ENCODE data around the gene LMTK2.

DNA sequence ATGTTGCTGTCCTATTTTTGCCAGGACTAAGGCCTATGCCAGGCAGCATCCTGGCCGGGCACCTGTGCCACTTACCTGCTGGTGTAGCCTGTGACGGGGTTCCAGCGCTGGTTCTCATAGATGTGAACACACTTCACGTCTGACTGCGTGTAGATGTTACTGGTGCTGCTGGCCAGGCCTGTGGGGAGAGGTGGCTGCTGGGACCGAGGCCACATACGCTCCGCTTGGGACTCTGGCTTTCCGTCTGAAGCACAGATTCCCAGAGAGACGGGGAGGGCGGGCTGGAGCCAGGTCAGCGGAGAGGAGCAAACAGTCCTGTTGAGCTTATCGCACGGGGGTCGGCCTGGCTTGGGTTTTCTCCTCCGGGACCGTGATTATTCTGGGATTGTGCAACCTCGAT lies 121.3 kb downstream of the LMTK2 start:
- TF ChIP-seq, protein P1, sequence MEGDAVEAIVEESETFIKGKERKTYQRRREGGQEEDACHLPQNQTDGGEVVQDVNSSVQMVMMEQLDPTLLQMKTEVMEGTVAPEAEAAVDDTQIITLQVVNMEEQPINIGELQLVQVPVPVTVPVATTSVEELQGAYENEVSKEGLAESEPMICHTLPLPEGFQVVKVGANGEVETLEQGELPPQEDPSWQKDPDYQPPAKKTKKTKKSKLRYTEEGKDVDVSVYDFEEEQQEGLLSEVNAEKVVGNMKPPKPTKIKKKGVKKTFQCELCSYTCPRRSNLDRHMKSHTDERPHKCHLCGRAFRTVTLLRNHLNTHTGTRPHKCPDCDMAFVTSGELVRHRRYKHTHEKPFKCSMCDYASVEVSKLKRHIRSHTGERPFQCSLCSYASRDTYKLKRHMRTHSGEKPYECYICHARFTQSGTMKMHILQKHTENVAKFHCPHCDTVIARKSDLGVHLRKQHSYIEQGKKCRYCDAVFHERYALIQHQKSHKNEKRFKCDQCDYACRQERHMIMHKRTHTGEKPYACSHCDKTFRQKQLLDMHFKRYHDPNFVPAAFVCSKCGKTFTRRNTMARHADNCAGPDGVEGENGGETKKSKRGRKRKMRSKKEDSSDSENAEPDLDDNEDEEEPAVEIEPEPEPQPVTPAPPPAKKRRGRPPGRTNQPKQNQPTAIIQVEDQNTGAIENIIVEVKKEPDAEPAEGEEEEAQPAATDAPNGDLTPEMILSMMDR (IDR thresholded peaks at IDR 0.05): no peak
- TF ChIP-seq POLR2A (IDR thresholded peaks at IDR 0.05): no peak
